ENCODE results near the gene TMEM247.

GRCh38 chr2:46430413-46430812 lies 49.0 kb upstream of the TMEM247 start:
- TF ChIP-seq SMC3 (IDR thresholded peaks at IDR 0.05; ENCODE audit: low read depth, low read length) = no peak
- no peak for TF ChIP-seq NFIC (IDR thresholded peaks at IDR 0.05; ENCODE audit: borderline replicate concordance)
- no peak for TF ChIP-seq POLR2AphosphoS5 (IDR thresholded peaks at IDR 0.05; ENCODE audit: low read depth, low read length)
- no peak for TF ChIP-seq TAF1 (IDR thresholded peaks at IDR 0.05; ENCODE audit: borderline replicate concordance, low read depth, low read length)
- TF ChIP-seq EZH2phosphoT487 (IDR thresholded peaks at IDR 0.05; ENCODE audit: borderline replicate concordance, low read depth) = no peak
- TF ChIP-seq REST (IDR thresholded peaks at IDR 0.05; ENCODE audit: low read depth, low read length) = no peak
- TF ChIP-seq RCOR1 (IDR thresholded peaks at IDR 0.05; ENCODE audit: low read length) = no peak
- TF ChIP-seq USF2 (IDR thresholded peaks at IDR 0.05; ENCODE audit: borderline replicate concordance, low read depth, low read length) = no peak

All from SK-N-SH (cell line).